K562 (cell line): ENCODE measurements around the gene ROR2.

ENCODE experiments used
- CHD2 ChIP-seq: IDR thresholded peaks from 2 replicates; pipeline ENCODE4 v1.6.1; 2011; ENCODE audit warnings: low read depth, low read length
- CTCF ChIP-seq, 3 experiments: IDR thresholded peaks in 2 of 3; conservative IDR thresholded peaks in 1 of 3; 2 replicates each; pipeline ENCODE4 v1.5.1; 2011 to 2012; ENCODE audit warnings: low read length in 3 of 3, mild to moderate bottlenecking in 3 of 3, control low read depth in 2 of 3, improper control_type of control experiment in 1 of 3, inconsistent platforms in 1 of 3, low read depth in 1 of 3, mixed read lengths in 1 of 3, moderate library complexity in 1 of 3; ENCODE audit not compliant: insufficient read depth in 2 of 3
- EGR1 ChIP-seq: fragments of 450-650 bp; conservative IDR thresholded peaks from 2 replicates; pipeline ENCODE4 v1.6.1; 2017; ENCODE audit warnings: mild to moderate bottlenecking
- FOXJ3 ChIP-seq: sonication (generic); formaldehyde crosslinking; IDR thresholded peaks from 2 replicates; pipeline ENCODE4 v1.4.0; 2020; ENCODE audit warnings: mild to moderate bottlenecking, missing genetic modification reagents
- FOXK2 ChIP-seq, 2 experiments: fragments of 450-650 bp; IDR thresholded peaks in 1 of 2; conservative IDR thresholded peaks in 1 of 2; 2 replicates each; pipeline ENCODE4 v1.6.1; 2016; ENCODE audit warnings: low read depth in 2 of 2, mild to moderate bottlenecking in 1 of 2
- HOMEZ ChIP-seq: fragments of 250-450 bp; sonication (Bioruptor Pico); IDR thresholded peaks from 2 replicates; pipeline ENCODE4 v1.4.0; 2020; ENCODE audit warnings: mild to moderate bottlenecking, moderate library complexity
- MCM7 ChIP-seq, 2 experiments: fragments of 450-650 bp; IDR thresholded peaks; 2 replicates each; pipeline ENCODE4 v1.6.1; 2016 to 2018
- RAD21 ChIP-seq, 2 experiments: fragments of 250-450 bp in 1 of 2; fragments of 450-650 bp in 1 of 2; sonication (Bioruptor Pico) in 1 of 2; formaldehyde crosslinking in 1 of 2; IDR thresholded peaks in 1 of 2; conservative IDR thresholded peaks in 1 of 2; 2 replicates each; pipeline versions ENCODE4 v1.4.0 to v1.8.0; 2020 to 2022; ENCODE audit warnings: mild to moderate bottlenecking in 2 of 2, moderate library complexity in 1 of 2
- RFX5 ChIP-seq: IDR thresholded peaks from 2 replicates; pipeline ENCODE4 v1.6.1; 2011; ENCODE audit warnings: low read depth, mild to moderate bottlenecking, improper control_type of control experiment, low read length
- TEAD4 ChIP-seq, 2 experiments: sonication (generic) in 1 of 2; formaldehyde crosslinking in 1 of 2; IDR thresholded peaks; 2 replicates each; pipeline versions ENCODE4 v1.6.1 to v1.8.0; 2012 to 2022; ENCODE audit warnings: borderline replicate concordance in 1 of 2, inconsistent platforms in 1 of 2, low read length in 1 of 2, mild to moderate bottlenecking in 1 of 2, missing genetic modification reagents in 1 of 2
- ZFP1 ChIP-seq: fragments of 450-650 bp; formaldehyde crosslinking; IDR thresholded peaks from 2 replicates; pipeline ENCODE4 v1.4.0; 2020; ENCODE audit warnings: mild to moderate bottlenecking, mixed read lengths
- TF ChIP-seq, protein P1 (sequence below): sonication (generic); formaldehyde crosslinking; IDR thresholded peaks from 2 replicates; pipeline ENCODE4 v1.8.1; 2022; ENCODE audit warnings: missing genetic modification reagents

GRCh38 chr9:91516081-91516480, 433.9 kb downstream of the ROR2 start:
- TF ChIP-seq HOMEZ, result no peak
- TF ChIP-seq EGR1, result no peak
- TF ChIP-seq TEAD4 (IDR thresholded peaks at IDR 0.05; ENCODE audit: low read length), result no peak
- TF ChIP-seq TEAD4 (CRISPR knock-in tag; IDR thresholded peaks at IDR 0.05; ENCODE audit: borderline replicate concordance), result no peak
- TF ChIP-seq, protein P1, sequence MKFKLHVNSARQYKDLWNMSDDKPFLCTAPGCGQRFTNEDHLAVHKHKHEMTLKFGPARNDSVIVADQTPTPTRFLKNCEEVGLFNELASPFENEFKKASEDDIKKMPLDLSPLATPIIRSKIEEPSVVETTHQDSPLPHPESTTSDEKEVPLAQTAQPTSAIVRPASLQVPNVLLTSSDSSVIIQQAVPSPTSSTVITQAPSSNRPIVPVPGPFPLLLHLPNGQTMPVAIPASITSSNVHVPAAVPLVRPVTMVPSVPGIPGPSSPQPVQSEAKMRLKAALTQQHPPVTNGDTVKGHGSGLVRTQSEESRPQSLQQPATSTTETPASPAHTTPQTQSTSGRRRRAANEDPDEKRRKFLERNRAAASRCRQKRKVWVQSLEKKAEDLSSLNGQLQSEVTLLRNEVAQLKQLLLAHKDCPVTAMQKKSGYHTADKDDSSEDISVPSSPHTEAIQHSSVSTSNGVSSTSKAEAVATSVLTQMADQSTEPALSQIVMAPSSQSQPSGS, result no peak
- TF ChIP-seq FOXJ3, result no peak
- no peak for TF ChIP-seq MCM7 (IDR thresholded peaks at IDR 0.05)
- no peak for TF ChIP-seq CHD2
- no peak for TF ChIP-seq CTCF (IDR thresholded peaks at IDR 0.05 in 2 of 3, conservative IDR thresholded peaks at IDR 0.05 in 1 of 3; ENCODE audit: insufficient read depth in 2 of 3, low read depth in 1 of 3, low read length in 3 of 3)
- no peak for TF ChIP-seq RFX5
- no peak for TF ChIP-seq ZFP1
- no peak for TF ChIP-seq FOXK2 (conservative IDR thresholded peaks at IDR 0.05 in 1 of 2, IDR thresholded peaks at IDR 0.05 in 1 of 2; ENCODE audit: low read depth in 2 of 2)
- TF ChIP-seq RAD21 (CRISPR knock-in tag; conservative IDR thresholded peaks at IDR 0.05 in 1 of 2, IDR thresholded peaks at IDR 0.05 in 1 of 2), result no peak
